Measurements from ENCODE around the gene RPP25L.

DNA sequence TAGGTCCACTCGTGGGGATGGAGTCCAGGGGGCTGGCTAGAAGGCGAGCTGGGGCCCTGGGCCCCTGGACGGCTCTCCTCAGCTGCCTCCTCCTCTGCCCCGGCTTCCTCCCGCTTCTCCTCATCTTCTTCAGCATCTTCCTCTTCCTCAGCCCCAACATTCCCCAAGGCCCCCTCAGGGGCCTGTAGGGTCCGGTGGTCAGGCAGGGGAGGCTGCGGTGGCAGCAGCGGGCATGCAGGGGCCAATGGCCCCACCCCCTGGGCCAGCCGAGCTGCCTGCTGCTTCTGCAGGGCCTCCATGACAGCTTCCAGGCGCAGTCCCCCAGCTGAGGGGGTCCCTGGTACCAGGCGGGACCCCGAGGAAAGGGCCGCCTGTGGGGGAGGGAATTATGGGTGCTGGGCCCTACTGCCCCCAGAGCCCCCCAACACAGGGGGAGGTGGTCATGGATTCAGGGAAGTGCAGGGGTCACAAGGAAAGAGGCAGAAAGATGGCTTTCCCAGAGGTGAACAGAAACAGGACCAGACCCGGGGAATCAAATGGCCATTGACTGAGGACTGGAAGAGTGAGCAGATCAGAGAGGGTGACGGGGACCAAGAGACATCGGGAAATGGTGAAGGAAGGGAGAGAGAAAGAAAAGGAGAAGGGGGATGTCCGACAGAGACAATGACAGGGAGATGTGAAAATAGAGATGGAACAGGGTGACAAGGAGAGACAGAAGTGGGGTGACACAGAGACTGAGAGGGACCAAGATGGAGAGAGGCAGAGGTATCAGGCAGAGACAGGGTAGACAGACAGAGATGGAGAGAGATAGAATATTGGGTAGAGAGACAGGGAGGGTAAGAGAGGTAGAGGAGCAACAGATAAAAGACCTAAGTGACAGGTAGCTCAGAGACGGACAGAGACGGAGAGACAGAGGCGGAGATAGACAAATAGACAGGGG, 16.1 kb upstream of the RPP25L start:
- TF ChIP-seq, protein P1, sequence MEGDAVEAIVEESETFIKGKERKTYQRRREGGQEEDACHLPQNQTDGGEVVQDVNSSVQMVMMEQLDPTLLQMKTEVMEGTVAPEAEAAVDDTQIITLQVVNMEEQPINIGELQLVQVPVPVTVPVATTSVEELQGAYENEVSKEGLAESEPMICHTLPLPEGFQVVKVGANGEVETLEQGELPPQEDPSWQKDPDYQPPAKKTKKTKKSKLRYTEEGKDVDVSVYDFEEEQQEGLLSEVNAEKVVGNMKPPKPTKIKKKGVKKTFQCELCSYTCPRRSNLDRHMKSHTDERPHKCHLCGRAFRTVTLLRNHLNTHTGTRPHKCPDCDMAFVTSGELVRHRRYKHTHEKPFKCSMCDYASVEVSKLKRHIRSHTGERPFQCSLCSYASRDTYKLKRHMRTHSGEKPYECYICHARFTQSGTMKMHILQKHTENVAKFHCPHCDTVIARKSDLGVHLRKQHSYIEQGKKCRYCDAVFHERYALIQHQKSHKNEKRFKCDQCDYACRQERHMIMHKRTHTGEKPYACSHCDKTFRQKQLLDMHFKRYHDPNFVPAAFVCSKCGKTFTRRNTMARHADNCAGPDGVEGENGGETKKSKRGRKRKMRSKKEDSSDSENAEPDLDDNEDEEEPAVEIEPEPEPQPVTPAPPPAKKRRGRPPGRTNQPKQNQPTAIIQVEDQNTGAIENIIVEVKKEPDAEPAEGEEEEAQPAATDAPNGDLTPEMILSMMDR (conservative IDR thresholded peaks at IDR 0.05; ENCODE audit: low read depth in 2 of 2) = no peak
- TF ChIP-seq EZH2 (IDR thresholded peaks at IDR 0.05; ENCODE audit: low read depth, unreplicated experiment) = no peak
- no peak for TF ChIP-seq POLR2AphosphoS5 (IDR thresholded peaks at IDR 0.05; ENCODE audit: low read depth)
- TF ChIP-seq EZH2phosphoT487 (IDR thresholded peaks at IDR 0.05; ENCODE audit: unreplicated experiment) = no peak
- no peak for TF ChIP-seq NANOG (IDR thresholded peaks at IDR 0.05; ENCODE audit: borderline replicate concordance)
- TF ChIP-seq, protein P2, sequence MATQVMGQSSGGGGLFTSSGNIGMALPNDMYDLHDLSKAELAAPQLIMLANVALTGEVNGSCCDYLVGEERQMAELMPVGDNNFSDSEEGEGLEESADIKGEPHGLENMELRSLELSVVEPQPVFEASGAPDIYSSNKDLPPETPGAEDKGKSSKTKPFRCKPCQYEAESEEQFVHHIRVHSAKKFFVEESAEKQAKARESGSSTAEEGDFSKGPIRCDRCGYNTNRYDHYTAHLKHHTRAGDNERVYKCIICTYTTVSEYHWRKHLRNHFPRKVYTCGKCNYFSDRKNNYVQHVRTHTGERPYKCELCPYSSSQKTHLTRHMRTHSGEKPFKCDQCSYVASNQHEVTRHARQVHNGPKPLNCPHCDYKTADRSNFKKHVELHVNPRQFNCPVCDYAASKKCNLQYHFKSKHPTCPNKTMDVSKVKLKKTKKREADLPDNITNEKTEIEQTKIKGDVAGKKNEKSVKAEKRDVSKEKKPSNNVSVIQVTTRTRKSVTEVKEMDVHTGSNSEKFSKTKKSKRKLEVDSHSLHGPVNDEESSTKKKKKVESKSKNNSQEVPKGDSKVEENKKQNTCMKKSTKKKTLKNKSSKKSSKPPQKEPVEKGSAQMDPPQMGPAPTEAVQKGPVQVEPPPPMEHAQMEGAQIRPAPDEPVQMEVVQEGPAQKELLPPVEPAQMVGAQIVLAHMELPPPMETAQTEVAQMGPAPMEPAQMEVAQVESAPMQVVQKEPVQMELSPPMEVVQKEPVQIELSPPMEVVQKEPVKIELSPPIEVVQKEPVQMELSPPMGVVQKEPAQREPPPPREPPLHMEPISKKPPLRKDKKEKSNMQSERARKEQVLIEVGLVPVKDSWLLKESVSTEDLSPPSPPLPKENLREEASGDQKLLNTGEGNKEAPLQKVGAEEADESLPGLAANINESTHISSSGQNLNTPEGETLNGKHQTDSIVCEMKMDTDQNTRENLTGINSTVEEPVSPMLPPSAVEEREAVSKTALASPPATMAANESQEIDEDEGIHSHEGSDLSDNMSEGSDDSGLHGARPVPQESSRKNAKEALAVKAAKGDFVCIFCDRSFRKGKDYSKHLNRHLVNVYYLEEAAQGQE (IDR thresholded peaks at IDR 0.05; ENCODE audit: unreplicated experiment) = no peak
